SH-SY5Y (cell line): ENCODE measurements around the gene SLC16A7.

ENCODE experiments used
- GATA2 ChIP-seq: IDR thresholded peaks from 2 replicates; pipeline ENCODE4 v1.6.1; 2011; ENCODE audit warnings: mild to moderate bottlenecking, low read depth, low read length
- GATA3 ChIP-seq: IDR thresholded peaks from 2 replicates; pipeline ENCODE4 v1.6.1; 2011; ENCODE audit warnings: low read depth, mild to moderate bottlenecking, low read length, moderate library complexity

GRCh38 chr12:59736786-59737185 lies 141.0 kb downstream of the SLC16A7 start:
- TF ChIP-seq GATA3 (no peak), GATA2 (no peak)
